UCSD-AML1 (cell line): Measurements from ENCODE around the gene BCR.

Experiments used
- DNase-seq: peaks from one replicate; lab custom pipeline; 2025; ENCODE audit not compliant: unreplicated experiment; lab: John Stamatoyannopoulos, UW

BCR gene

GRCh38 chr22:23193882-23194281 lies 13.6 kb downstream of the BCR start:
- no peak for DNase-seq

- DNase-seq: no peak
Measured at GRCh38 chr22:23196165-23196564, 15.9 kb downstream of the BCR start.

GRCh38 chr22:23197836-23198235 lies 17.5 kb downstream of the BCR start:
- DNase-seq: no peak

GRCh38 chr22:23199159-23199558 lies 18.9 kb downstream of the BCR start:
- no peak for DNase-seq

GRCh38 chr22:23200898-23201297 lies 20.6 kb downstream of the BCR start:
- DNase-seq: no peak

GRCh38 chr22:23202812-23203451 lies 22.6 kb downstream of the BCR start:
- no peak for DNase-seq

GRCh38 chr22:23203452-23204124 lies 23.3 kb downstream of the BCR start:
- DNase-seq: no peak

GRCh38 chr22:23204125-23204488 lies 23.8 kb downstream of the BCR start:
- DNase-seq: no peak

GRCh38 chr22:23204541-23205157 lies 24.3 kb downstream of the BCR start:
- no peak for DNase-seq

GRCh38 chr22:23205339-23206049 lies 25.2 kb downstream of the BCR start:
- no peak for DNase-seq

GRCh38 chr22:23206915-23207314 lies 26.6 kb downstream of the BCR start:
- DNase-seq: no peak

- no peak for DNase-seq
Measured at GRCh38 chr22:23207729-23208393, 27.6 kb downstream of the BCR start.

GRCh38 chr22:23210428-23211170 lies 30.3 kb downstream of the BCR start:
- DNase-seq: no peak

- DNase-seq: no peak
Measured at GRCh38 chr22:23211622-23212021, 31.3 kb downstream of the BCR start.

GRCh38 chr22:23212061-23213021 lies 32.0 kb downstream of the BCR start:
- DNase-seq: no peak

GRCh38 chr22:23213022-23213555 lies 32.8 kb downstream of the BCR start:
- no peak for DNase-seq

- no peak for DNase-seq
Measured at GRCh38 chr22:23213581-23214334, 33.4 kb downstream of the BCR start.

- DNase-seq: no peak
Measured at GRCh38 chr22:23214398-23214797, 34.1 kb downstream of the BCR start.
